HEK293 (cell line): ENCODE measurements around the gene ZNF410.
A peak's percentile ranks its signal among the peaks of the same experiment; 100 is the strongest.

Experiments used
- CTCF ChIA-PET: fragments of 350-600 bp; formaldehyde crosslinking; extraction: SDS; loops from one replicate; lab custom pipeline; 2021; ENCODE audit warnings: antibody characterized with exemption; lab: Yijun Ruan, JAX
- POLR2A ChIA-PET: fragments of 300-600 bp; formaldehyde crosslinking; extraction: SDS; loops from one replicate; lab custom pipeline; 2020; ENCODE audit warnings: antibody characterized with exemption, inconsistent platforms; lab: Yijun Ruan, JAX
- H3K27ac ChIP-seq: fragments of 200-500 bp; sonication (Bioruptor generic); 2 replicates; pipeline ENCODE4 v1.5.1; 2014; ENCODE audit warnings: low read depth, low read length, control low read depth, inconsistent platforms; ENCODE audit errors: extremely low read depth
- H3K36me3 ChIP-seq, 2 experiments: fragments of 200-500 bp in 1 of 2; sonication (Bioruptor generic) in 1 of 2; 1 replicate in 1 of 2; 2 replicates in 1 of 2; pipeline ENCODE4 v1.5.1; 2014 to 2017; ENCODE audit warnings: inconsistent platforms in 2 of 2, low read length in 2 of 2; ENCODE audit not compliant: control insufficient read depth in 2 of 2, insufficient read depth in 1 of 2
- H3K4me1 ChIP-seq: fragments of 200-500 bp; sonication (Bioruptor generic); 2 replicates; pipeline ENCODE4 v1.5.1; 2014; ENCODE audit warnings: mild to moderate bottlenecking, low read length, inconsistent platforms; ENCODE audit not compliant: control insufficient read depth, insufficient read depth
- H3K4me3 ChIP-seq: 2 replicates; pipeline ENCODE4 v1.5.1; 2011; ENCODE audit warnings: low read depth, mild to moderate bottlenecking, control low read depth, low read length, moderate library complexity
- H3K9me3 ChIP-seq: fragments of 200-500 bp; sonication (Bioruptor generic); 2 replicates; pipeline ENCODE4 v1.5.1; 2014; ENCODE audit warnings: low read depth, low read length, inconsistent platforms; ENCODE audit not compliant: control insufficient read depth, insufficient read depth
- GLI4 ChIP-seq: fragments of 450-650 bp; formaldehyde crosslinking; IDR thresholded peaks from 2 replicates; pipeline ENCODE4 v1.5.1; 2016; ENCODE audit warnings: missing biosample characterization, missing genetic modification characterization
- HOXA7 ChIP-seq: sonication (generic); formaldehyde crosslinking; IDR thresholded peaks from 2 replicates; pipeline ENCODE4 v1.8.1; 2022; ENCODE audit warnings: missing genetic modification reagents, borderline replicate concordance
- KLF8 ChIP-seq: fragments of 450-650 bp; formaldehyde crosslinking; IDR thresholded peaks from 2 replicates; pipeline ENCODE4 v1.5.1; 2016; ENCODE audit warnings: missing biosample characterization, missing genetic modification characterization
- OVOL3 ChIP-seq: fragments of 450-650 bp; formaldehyde crosslinking; IDR thresholded peaks from 2 replicates; pipeline ENCODE4 v1.5.1; 2016; ENCODE audit warnings: missing biosample characterization, missing genetic modification characterization
- SCRT2 ChIP-seq: fragments of 450-650 bp; formaldehyde crosslinking; IDR thresholded peaks from 2 replicates; pipeline ENCODE4 v1.5.1; 2016; ENCODE audit warnings: missing biosample characterization, missing genetic modification characterization
- SP7 ChIP-seq: fragments of 450-650 bp; formaldehyde crosslinking; IDR thresholded peaks from 2 replicates; pipeline ENCODE4 v1.5.1; 2016; ENCODE audit warnings: missing biosample characterization, missing genetic modification characterization
- ZBTB17 ChIP-seq: fragments of 450-650 bp; formaldehyde crosslinking; IDR thresholded peaks from 2 replicates; pipeline ENCODE4 v1.5.1; 2016; ENCODE audit warnings: missing biosample characterization, missing genetic modification characterization
- ZBTB21 ChIP-seq: fragments of 450-650 bp; formaldehyde crosslinking; IDR thresholded peaks from 2 replicates; pipeline ENCODE4 v1.5.1; 2017; ENCODE audit warnings: missing biosample characterization, missing genetic modification characterization
- ZNF132 ChIP-seq: fragments of 450-650 bp; formaldehyde crosslinking; IDR thresholded peaks from 2 replicates; pipeline ENCODE4 v1.5.1; 2017; ENCODE audit warnings: missing biosample characterization, missing genetic modification characterization, borderline replicate concordance
- ZNF146 ChIP-seq: fragments of 450-650 bp; formaldehyde crosslinking; IDR thresholded peaks from 2 replicates; pipeline ENCODE4 v1.5.1; 2016; ENCODE audit warnings: missing biosample characterization, missing genetic modification characterization
- ZNF16 ChIP-seq: fragments of 450-650 bp; formaldehyde crosslinking; IDR thresholded peaks from 2 replicates; pipeline ENCODE4 v1.5.1; 2016; ENCODE audit warnings: low read depth, missing biosample characterization, missing genetic modification characterization
- ZNF221 ChIP-seq: fragments of 450-650 bp; formaldehyde crosslinking; IDR thresholded peaks from 2 replicates; pipeline ENCODE4 v1.5.1; 2017; ENCODE audit warnings: missing biosample characterization, missing genetic modification characterization, borderline replicate concordance
- ZNF223 ChIP-seq: fragments of 450-650 bp; formaldehyde crosslinking; IDR thresholded peaks from 2 replicates; pipeline ENCODE4 v1.5.1; 2016; ENCODE audit warnings: missing biosample characterization, missing genetic modification characterization
- ZNF311 ChIP-seq: fragments of 450-650 bp; formaldehyde crosslinking; IDR thresholded peaks from 2 replicates; pipeline ENCODE4 v1.5.1; 2017; ENCODE audit warnings: missing biosample characterization, missing genetic modification characterization, borderline replicate concordance
- ZNF341 ChIP-seq: fragments of 450-650 bp; formaldehyde crosslinking; IDR thresholded peaks from 2 replicates; pipeline ENCODE4; 2016; ENCODE audit warnings: low read depth, missing biosample characterization, missing genetic modification characterization
- ZNF521 ChIP-seq: fragments of 450-650 bp; formaldehyde crosslinking; IDR thresholded peaks from 2 replicates; pipeline ENCODE4 v1.5.1; 2017; ENCODE audit warnings: missing biosample characterization, mild to moderate bottlenecking, missing genetic modification characterization
- ZNF629 ChIP-seq: fragments of 450-650 bp; formaldehyde crosslinking; IDR thresholded peaks from 2 replicates; pipeline ENCODE4 v1.5.1; 2017; ENCODE audit warnings: missing biosample characterization, missing genetic modification characterization
- ZNF670 ChIP-seq: fragments of 450-650 bp; formaldehyde crosslinking; IDR thresholded peaks from 2 replicates; pipeline ENCODE4 v1.5.1; 2016; ENCODE audit warnings: missing biosample characterization, missing genetic modification characterization, low read depth
- ZNF837 ChIP-seq: fragments of 450-650 bp; formaldehyde crosslinking; IDR thresholded peaks from 2 replicates; pipeline ENCODE4 v1.5.1; 2016; ENCODE audit warnings: missing biosample characterization, missing genetic modification characterization
- TF ChIP-seq, protein P1 (sequence below): fragments of 450-650 bp; IDR thresholded peaks from 2 replicates; pipeline ENCODE4 v1.5.1; 2018; ENCODE audit warnings: missing biosample characterization, missing genetic modification characterization
- TF ChIP-seq, protein P2 (sequence below): fragments of 450-650 bp; formaldehyde crosslinking; IDR thresholded peaks from 2 replicates; pipeline ENCODE4 v1.5.1; 2016; ENCODE audit warnings: missing biosample characterization, missing genetic modification characterization
- TF ChIP-seq, protein P3 (sequence below): fragments of 450-650 bp; IDR thresholded peaks from 2 replicates; pipeline ENCODE4 v1.5.1; 2018; ENCODE audit warnings: missing biosample characterization, mild to moderate bottlenecking, missing genetic modification characterization
- TF ChIP-seq, protein P4 (sequence below): fragments of 450-650 bp; formaldehyde crosslinking; IDR thresholded peaks from 2 replicates; pipeline ENCODE4 v1.5.1; 2016; ENCODE audit warnings: missing biosample characterization, missing genetic modification characterization, borderline replicate concordance
- TF ChIP-seq, protein P5 (sequence below): fragments of 450-650 bp; formaldehyde crosslinking; IDR thresholded peaks from 2 replicates; pipeline ENCODE4 v1.5.1; 2017; ENCODE audit warnings: missing biosample characterization, missing genetic modification characterization

Gene ZNF410

DNA sequence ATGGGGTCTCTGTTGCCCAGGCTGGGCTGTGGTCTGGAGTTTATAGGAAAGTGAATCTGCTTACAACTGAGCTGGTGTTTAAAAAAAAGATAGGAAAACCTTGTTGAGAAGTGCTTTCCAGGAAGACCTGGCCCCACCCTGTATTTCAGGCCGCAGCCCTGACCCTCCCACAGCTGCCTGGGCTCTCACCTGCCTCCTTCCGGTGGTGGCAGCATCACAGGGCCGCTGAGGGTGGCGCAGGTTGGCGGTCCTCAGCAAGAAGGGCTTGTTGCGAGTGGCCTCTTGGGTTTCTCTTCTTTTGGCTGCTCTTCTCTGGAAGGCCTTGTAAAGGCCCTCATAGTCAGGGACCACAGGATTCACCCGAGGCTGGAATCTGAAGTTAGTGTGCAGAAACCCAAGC is 55.5 kb downstream of the ZNF410 start:
- Histone ChIP-seq H3K36me3 (peaks cover 0 to 43% of the 10 kb centered on the region in 2 experiments; a peak in 2 of 3 replicates), H3K4me1 (no peaks in the 10 kb centered on the region), H3K27ac (no peak overlapping the region), H3K4me3 (no peak overlapping the region), H3K9me3 (no peaks in the 10 kb centered on the region)
- CTCF ChIA-PET, result interaction anchor here (0.6 kb wide), 1 partner anchor 75 kb away, joined by 3 read pairs; no protein-coding TSS in a partner anchor
- POLR2A ChIA-PET, result no interaction called here
- TF ChIP-seq ZNF16 (tag by site-specific recombination), result no peak
- TF ChIP-seq SP7 (tag by site-specific recombination), result no peak
- TF ChIP-seq ZNF311 (tag by site-specific recombination), result no peak
- no peak for TF ChIP-seq ZNF132 (tag by site-specific recombination)
- TF ChIP-seq, protein P1, sequence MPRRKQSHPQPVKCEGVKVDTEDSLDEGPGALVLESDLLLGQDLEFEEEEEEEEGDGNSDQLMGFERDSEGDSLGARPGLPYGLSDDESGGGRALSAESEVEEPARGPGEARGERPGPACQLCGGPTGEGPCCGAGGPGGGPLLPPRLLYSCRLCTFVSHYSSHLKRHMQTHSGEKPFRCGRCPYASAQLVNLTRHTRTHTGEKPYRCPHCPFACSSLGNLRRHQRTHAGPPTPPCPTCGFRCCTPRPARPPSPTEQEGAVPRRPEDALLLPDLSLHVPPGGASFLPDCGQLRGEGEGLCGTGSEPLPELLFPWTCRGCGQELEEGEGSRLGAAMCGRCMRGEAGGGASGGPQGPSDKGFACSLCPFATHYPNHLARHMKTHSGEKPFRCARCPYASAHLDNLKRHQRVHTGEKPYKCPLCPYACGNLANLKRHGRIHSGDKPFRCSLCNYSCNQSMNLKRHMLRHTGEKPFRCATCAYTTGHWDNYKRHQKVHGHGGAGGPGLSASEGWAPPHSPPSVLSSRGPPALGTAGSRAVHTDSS (tag by site-specific recombination), result no peak
- no peak for TF ChIP-seq ZNF341 (tag by site-specific recombination)
- TF ChIP-seq OVOL3 (tag by site-specific recombination), result no peak
- no peak for TF ChIP-seq ZBTB21 (tag by site-specific recombination)
- TF ChIP-seq, protein P2, sequence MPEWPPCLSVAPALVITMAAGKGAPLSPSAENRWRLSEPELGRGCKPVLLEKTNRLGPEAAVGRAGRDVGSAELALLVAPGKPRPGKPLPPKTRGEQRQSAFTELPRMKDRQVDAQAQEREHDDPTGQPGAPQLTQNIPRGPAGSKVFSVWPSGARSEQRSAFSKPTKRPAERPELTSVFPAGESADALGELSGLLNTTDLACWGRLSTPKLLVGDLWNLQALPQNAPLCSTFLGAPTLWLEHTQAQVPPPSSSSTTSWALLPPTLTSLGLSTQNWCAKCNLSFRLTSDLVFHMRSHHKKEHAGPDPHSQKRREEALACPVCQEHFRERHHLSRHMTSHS (tag by site-specific recombination), result no peak
- no peak for TF ChIP-seq ZNF146
- no peak for TF ChIP-seq KLF8 (tag by site-specific recombination)
- TF ChIP-seq SCRT2 (tag by site-specific recombination), result no peak
- no peak for TF ChIP-seq ZNF221 (tag by site-specific recombination)
- TF ChIP-seq HOXA7 (CRISPR knock-in tag), result no peak
- TF ChIP-seq, protein P3, sequence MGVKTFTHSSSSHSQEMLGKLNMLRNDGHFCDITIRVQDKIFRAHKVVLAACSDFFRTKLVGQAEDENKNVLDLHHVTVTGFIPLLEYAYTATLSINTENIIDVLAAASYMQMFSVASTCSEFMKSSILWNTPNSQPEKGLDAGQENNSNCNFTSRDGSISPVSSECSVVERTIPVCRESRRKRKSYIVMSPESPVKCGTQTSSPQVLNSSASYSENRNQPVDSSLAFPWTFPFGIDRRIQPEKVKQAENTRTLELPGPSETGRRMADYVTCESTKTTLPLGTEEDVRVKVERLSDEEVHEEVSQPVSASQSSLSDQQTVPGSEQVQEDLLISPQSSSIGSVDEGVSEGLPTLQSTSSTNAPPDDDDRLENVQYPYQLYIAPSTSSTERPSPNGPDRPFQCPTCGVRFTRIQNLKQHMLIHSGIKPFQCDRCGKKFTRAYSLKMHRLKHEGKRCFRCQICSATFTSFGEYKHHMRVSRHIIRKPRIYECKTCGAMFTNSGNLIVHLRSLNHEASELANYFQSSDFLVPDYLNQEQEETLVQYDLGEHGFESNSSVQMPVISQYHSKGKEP (tag by site-specific recombination), result no peak

DNA sequence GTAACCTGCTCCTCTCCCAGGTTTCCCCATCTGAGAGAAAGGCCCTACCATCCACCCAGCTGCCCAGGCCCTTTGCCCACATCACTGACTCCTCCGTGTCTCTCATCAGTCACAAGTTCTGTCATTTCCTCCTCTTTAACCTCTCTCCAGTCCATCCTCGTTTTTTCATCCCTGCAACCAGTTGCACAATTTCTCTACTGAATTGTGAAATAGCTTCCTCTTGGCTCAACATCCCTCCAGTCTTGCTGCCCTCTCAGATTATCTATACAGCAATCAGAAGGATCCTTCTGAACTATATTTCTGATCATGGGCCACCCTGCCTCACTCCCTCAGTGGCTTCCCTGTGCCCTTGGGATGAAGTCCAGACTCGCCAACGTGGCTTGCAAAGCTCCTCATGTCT is 56.4 kb downstream of the ZNF410 start:
- Histone ChIP-seq H3K4me1 (no peaks in the 10 kb centered on the region), H3K9me3 (no peaks in the 10 kb centered on the region), H3K4me3 (no peak overlapping the region), H3K27ac (no peak overlapping the region), H3K36me3 (peaks cover 0 to 38% of the 10 kb centered on the region in 2 experiments; a peak in 2 of 3 replicates)
- TF ChIP-seq ZNF670 (no peak), SCRT2 (tag by site-specific recombination) (0 out of 2 replicates have a peak, but pooled peaks have one; percentile 20), ZBTB17 (tag by site-specific recombination) (0 out of 2 replicates have a peak, but pooled peaks have one; percentile 16)
- ChIA-PET POLR2A (no interaction called here), CTCF (interaction anchor here (0.6 kb wide), 2 partner anchors 76 to 768 kb away, joined by 3 to 6 read pairs; no protein-coding TSS in a partner anchor)

DNA sequence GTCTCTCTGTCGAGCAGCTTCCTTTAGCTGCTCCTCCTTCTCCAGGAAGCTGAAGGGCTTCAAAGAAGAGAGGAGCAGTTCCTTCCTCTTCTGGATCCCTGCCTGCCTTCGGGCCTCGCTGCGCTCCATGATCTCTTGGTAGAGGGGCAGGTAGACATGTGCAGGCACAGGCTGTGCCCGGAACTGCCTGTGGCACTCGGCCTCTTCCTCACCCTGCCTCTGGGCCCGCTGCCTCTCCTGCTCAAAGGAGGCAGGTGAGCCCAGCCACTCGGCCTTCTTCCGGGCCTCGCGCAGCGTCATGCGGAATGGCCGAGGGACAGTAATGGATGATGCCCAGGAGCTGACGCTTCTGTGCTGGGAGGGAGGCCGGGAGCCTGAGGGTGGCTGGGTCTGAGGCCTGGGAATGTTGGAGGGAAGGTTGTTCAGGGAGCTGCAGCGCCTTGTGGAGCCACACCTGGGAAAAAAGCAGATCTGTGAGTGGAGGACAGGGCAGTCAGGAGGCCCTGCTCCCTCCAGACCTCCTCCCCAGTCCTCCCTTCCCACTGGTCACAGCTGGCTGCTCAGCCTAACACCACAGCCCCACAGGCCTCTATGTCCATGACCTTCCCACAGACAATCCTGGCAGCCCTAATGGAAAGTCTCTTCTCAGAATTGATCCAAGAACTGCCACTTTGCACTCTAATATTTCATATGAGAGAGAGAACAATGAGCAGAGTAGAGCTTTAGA is 57.9 kb downstream of the ZNF410 start:
- Histone ChIP-seq H3K36me3 (peaks cover 0 to 38% of the 10 kb centered on the region in 2 experiments; a peak in 2 of 3 replicates), H3K27ac (no peak overlapping the region), H3K4me3 (no peak overlapping the region), H3K4me1 (no peaks in the 10 kb centered on the region), H3K9me3 (no peaks in the 10 kb centered on the region)
- ChIA-PET POLR2A (no interaction called here), CTCF (no interaction called here)
- TF ChIP-seq, protein P4, sequence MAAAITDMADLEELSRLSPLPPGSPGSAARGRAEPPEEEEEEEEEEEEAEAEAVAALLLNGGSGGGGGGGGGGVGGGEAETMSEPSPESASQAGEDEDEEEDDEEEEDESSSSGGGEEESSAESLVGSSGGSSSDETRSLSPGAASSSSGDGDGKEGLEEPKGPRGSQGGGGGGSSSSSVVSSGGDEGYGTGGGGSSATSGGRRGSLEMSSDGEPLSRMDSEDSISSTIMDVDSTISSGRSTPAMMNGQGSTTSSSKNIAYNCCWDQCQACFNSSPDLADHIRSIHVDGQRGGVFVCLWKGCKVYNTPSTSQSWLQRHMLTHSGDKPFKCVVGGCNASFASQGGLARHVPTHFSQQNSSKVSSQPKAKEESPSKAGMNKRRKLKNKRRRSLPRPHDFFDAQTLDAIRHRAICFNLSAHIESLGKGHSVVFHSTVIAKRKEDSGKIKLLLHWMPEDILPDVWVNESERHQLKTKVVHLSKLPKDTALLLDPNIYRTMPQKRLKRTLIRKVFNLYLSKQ (tag by site-specific recombination), result no peak
- TF ChIP-seq ZBTB21 (tag by site-specific recombination) (no peak), ZNF837 (tag by site-specific recombination) (no peak), ZNF521 (tag by site-specific recombination) (no peak), ZNF629 (tag by site-specific recombination) (no peak), GLI4 (tag by site-specific recombination) (no peak), ZNF223 (tag by site-specific recombination) (no peak)
- TF ChIP-seq, protein P5, sequence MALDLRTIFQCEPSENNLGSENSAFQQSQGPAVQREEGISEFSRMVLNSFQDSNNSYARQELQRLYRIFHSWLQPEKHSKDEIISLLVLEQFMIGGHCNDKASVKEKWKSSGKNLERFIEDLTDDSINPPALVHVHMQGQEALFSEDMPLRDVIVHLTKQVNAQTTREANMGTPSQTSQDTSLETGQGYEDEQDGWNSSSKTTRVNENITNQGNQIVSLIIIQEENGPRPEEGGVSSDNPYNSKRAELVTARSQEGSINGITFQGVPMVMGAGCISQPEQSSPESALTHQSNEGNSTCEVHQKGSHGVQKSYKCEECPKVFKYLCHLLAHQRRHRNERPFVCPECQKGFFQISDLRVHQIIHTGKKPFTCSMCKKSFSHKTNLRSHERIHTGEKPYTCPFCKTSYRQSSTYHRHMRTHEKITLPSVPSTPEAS (tag by site-specific recombination), result no peak
